GM18517 (cell line): ENCODE data around the gene TMEM191C.
A peak's percentile ranks its signal among the peaks of the same experiment; 100 is the strongest.
"Not testable (repeated sequence)": the region's sequence is repeated elsewhere in the genome, so short reads cannot be mapped to it uniquely, and the experiment has no call there.

Experiments
- ATAC-seq: cut with Tn5 transposase; IDR thresholded peaks from one replicate; pipeline ENCODE4 v1.9.1; 2021; ENCODE audit warnings: mild to moderate bottlenecking, moderate library complexity; ENCODE audit not compliant: unreplicated experiment

TMEM191C gene

GRCh38 chr22:21469097-21469994, 2.2 kb downstream of the TMEM191C start:
- ATAC-seq, result peak; percentile 4

- ATAC-seq, result not testable (repeated sequence)
Measured at GRCh38 chr22:21472984-21473383, 5.8 kb downstream of the TMEM191C start.

GRCh38 chr22:21473664-21474063, 6.5 kb downstream of the TMEM191C start:
- not testable (repeated sequence) for ATAC-seq

GRCh38 chr22:21484039-21484438, 16.9 kb downstream of the TMEM191C start:
- ATAC-seq, result not testable (repeated sequence)

DNA sequence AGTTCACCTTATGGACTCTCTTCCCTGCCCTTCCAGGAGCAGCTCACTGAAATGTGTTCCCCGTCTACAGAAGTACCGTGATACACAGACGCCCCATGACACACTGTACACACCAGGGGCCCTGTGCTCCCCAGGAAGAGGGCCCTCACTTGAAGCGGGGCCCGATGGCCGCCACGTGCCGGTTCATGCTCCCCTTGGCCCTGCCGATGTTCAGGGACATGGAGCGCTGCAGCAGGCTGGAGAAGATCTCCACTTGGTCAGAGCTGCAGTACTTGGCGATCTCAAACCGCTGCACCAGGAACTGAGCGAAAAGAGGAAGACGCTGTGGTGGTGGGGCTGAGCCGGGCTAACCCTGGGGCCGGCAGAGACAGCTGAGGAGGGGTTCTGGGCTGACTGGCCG, 20.5 kb downstream of the TMEM191C start:
- ATAC-seq, result not testable (repeated sequence)

DNA sequence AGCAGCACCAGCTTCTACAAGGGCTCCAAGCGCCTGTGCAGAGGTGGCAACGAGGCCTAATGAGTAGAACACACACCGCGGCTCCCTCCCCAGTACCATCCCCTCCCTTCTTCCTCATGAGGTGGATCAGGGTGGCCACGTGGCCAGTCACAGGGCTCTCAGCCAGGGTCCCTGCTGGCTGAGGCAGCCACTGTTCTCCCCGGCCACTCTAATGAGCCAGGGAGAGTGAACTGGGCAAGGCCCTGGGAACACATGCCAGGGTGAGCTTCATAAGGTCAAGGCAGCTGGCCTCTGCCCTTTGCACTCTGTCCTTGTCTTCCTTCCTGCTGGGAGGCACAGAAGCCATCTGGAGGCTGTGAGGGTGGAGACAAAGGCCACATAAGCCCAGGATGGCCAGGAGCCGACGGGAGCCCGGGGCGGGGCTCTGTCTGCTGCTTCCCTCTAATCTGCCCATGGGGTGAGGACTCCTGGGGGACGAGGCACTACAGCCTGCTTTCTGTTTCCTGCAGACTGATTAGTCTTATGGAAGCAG, 22.0 kb downstream of the TMEM191C start:
- not testable (repeated sequence) for ATAC-seq

DNA sequence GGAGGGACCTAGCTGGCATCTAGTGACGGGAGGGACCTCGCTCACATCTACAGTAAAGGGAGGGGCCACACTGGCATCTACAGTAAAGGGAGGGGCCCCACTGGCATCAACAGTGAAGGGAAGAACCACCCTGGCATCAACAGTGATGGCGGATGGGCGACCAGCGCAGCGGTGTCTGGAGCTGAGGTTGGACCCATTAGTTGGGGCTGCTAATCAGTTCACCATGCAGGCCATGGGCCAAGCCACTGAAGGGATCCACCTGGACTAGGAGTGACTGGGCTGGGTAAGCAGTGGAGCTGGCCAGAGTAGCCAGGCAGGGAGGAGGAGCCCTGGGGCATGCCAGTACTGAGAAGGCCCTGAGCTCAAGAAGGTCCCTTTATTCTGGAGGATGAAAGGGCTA, 23.4 kb downstream of the TMEM191C start:
- ATAC-seq, result not testable (repeated sequence)

DNA sequence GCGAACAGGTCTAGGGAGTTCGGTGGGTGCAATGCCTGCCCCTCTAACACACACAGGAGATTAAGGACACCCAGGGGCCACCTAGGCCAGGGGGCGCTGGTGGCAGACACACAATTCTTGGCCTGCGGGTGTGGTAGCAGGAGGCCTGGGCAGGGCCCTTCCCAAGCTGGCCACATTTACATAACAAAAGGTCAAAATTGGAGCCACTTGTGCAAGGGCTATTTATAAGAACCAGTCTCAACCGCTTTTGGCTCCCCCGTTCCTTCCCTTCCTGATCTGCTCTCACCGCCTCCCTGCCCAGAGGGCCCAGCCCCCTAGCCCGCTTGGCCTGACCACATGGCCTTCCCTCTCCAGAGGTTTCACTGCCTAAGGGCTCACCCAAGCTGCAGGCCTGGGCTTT, 25.1 kb downstream of the TMEM191C start:
- not testable (repeated sequence) for ATAC-seq

- not testable (repeated sequence) for ATAC-seq
Measured at GRCh38 chr22:21493789-21494782, 26.9 kb downstream of the TMEM191C start.

DNA sequence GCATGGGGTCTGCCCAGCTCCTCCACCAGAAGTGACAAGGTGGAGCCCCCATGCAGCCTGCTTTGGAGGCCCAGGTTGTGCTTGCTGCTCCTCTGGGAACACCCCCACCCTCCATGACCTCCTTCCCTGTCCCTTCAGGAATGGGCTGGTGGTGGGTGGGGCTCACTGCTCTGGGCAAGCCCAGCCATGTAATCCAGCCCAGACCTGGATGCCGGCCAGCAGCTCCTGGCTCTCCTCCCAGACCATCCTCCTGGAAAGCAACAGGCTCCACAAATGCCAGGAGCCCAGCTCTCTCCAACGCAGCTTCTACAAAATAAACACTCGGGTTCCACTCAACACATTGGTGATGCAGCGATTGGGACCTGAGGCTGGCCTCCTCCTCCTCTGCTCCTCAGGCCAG, 30.8 kb downstream of the TMEM191C start:
- not testable (repeated sequence) for ATAC-seq

- not testable (repeated sequence) for ATAC-seq
Measured at GRCh38 chr22:21498489-21498888, 31.3 kb downstream of the TMEM191C start.

DNA sequence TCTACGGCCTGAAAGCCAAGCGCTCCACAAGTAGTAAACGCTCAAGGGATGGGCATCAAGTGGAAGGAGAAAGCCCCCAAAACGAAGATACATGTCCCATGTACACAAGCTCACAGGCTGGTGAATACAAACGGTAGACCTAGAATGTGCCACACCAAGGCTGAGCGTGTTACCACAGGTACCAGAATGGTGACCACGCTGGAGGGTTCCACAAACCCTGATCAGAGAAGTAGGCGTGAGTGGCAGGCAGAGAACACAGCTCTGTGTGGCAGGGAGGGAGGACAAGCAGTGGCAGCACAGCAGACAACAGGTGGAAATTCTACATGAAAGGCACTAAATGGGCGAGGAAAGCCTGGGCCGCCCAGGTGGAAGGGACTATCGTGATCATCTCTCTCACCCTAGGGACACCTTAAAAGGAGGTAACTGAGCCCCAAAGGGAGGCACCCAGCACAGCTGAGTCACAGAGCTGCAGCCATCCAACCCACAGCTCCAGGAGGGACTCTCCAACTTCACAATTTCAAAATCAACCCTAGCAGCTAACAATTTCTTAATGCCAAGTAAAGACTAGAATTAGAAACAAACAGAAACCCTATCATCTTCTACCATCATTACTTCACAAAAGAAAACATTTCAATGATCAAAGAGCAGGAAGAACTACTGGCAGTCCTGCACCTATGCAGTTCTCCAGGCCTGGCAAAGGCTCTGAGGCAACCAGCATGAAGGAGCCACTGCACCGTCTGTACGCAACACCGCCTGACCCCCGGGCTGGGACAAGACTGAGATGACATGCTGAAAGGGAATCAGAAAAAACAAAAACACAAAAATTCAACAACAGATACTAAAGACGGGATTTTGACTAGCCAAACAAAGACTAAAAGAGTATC, 32.7 kb downstream of the TMEM191C start:
- not testable (repeated sequence) for ATAC-seq

GRCh38 chr22:21510397-21510796, 43.2 kb downstream of the TMEM191C start:
- ATAC-seq, result not testable (repeated sequence)

DNA sequence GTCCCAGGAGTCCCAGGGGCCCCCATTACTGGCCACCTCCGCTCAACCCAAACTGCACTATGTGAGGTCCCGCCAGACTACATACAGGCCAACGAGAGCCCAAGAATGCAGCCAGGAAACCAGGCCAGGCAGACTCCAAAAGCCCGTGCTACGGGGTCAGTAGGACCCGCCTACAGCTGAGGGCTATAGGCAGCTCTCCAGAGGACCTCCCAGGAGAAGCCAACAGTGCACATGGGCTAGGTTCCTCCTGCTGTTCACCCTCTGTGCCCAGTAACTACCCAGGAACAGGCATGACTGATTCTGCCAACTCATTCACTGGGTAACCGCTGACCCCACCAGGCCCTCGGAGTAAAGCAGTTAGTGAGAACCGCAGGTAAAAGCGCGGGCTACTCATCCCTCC, 44.8 kb downstream of the TMEM191C start:
- ATAC-seq, result not testable (repeated sequence)

DNA sequence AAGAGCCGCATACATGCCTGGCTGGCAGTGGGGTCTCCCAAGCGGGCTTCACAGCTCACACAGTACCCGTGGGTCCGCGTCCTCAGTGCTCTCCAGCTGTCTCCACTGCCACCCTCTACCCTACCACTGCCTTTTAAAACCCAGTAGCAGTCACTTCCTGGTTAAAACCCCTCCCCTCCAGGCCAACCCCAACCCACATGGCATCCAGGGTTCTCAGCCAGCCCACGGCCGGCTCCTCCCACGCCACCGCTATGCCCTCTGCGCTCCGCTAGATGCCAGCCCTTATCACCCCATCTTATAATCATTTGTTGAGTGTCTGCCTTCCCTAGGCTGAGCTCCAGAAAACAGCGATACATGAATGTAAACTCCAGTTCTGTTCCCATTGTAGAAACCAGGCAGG, 46.9 kb downstream of the TMEM191C start:
- ATAC-seq, result not testable (repeated sequence)

DNA sequence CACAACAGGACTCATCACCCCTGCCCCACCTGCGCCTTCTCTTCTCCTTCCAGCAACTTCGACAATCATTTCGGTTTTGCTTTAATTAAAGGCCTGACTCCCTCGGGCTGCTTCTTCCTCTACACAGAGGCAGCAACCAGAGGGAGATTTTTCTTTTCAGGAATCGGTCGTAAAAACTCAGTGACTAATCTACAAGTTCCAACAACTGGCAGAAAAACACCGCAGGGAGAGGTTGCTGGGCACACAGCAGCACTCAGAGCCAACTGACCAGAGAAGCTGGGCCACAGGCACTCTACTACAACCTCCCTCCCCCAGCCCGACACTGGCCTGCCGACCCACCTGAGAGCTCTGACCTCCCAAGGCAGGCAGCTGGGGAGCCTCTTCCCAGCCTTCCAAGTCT, 48.0 kb downstream of the TMEM191C start:
- ATAC-seq, result not testable (repeated sequence)

DNA sequence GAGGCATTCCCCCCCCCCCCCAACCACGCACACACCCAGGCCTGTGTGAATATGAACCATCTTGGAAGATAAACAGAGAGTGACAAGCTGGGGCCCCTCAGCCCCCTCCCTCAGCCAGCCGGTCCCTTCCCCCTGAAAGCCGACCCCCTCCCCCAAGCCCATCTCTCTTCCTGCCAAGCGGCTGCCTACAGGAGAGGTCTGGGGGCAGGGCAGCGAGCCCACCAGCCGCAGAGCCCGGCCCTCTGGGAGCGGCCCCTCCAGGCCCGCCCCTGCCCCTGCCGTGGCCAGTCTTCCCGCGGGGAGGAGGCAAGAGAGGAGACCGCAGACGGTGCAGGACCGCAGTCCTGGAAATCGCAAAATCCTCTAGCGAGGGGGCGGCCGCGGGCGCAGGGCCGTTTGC, 49.3 kb downstream of the TMEM191C start:
- not testable (repeated sequence) for ATAC-seq

DNA sequence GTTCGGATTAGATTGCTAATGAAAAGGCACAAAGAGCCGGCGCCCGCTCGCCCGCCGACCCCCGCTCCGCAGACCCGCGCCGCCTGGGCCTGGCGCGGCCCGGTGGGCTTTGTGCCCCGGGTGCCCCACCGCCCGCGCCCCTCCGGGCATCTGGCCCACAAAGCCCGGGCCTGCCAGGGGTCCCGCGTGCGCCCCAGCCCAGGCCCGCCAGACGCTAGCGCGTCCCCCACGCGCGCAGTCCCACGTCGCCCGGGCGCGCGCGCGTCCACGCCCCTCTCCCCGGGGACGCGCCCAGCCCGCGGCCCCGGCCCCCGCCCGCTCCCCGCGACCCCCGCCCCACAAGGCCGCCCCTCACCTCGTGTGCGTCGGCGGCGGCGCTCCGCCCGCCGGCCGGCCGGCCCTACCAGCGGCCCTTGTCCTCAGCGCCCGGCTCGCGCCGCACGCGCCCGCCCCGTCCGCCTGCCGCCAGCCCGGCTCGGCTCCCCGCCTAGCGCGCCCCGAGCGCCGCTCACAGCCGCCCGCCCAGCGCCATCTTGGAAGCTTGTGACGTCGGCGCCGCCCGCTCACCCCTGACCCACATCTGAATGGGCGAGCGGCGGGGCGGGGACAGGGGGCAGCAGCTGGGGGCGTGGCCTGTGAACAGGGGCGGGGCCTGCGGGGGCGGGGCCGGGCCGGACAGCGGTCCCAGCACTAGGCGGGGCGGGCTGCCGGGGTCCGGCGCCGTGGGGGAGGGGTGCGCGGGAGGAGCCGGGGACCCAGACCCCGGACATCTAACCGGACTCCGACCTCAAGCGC, 50.0 kb downstream of the TMEM191C start:
- peak; percentile 75 for ATAC-seq
